HepG2 (cell line): Measurements from ENCODE around the gene CDH2. TPM values are rescaled to one million over a fixed set of nuclear protein-coding genes. Genes with fewer than 3 reads are reported as not detected.

Experiments used
- ARNT2 ChIP-seq: sonication (generic); formaldehyde crosslinking; IDR thresholded peaks from 2 replicates; pipeline ENCODE4 v1.8.0; 2022; ENCODE audit warnings: mild to moderate bottlenecking, low read depth, missing genetic modification reagents, moderate library complexity
- BCL6 ChIP-seq: IDR thresholded peaks from 2 replicates; pipeline ENCODE4 v1.6.1; 2016; ENCODE audit warnings: missing genetic modification reagents, missing compliant biosample characterization
- BRD4 ChIP-seq: sonication (generic); formaldehyde crosslinking; IDR thresholded peaks from 2 replicates; pipeline ENCODE4 v1.4.0; 2020; ENCODE audit warnings: missing genetic modification reagents
- DMAP1 ChIP-seq: IDR thresholded peaks from 2 replicates; pipeline ENCODE4 v1.6.1; 2016
- HDAC1 ChIP-seq: sonication (generic); formaldehyde crosslinking; IDR thresholded peaks from 2 replicates; pipeline ENCODE4 v1.5.1; 2020; ENCODE audit warnings: mild to moderate bottlenecking, missing genetic modification reagents
- HOXA9 ChIP-seq: sonication (generic); formaldehyde crosslinking; IDR thresholded peaks from 2 replicates; pipeline ENCODE4 v1.8.1; 2022; ENCODE audit warnings: missing genetic modification reagents, mild to moderate bottlenecking, moderate library complexity, borderline replicate concordance
- THAP8 ChIP-seq: sonication (generic); formaldehyde crosslinking; IDR thresholded peaks from 2 replicates; pipeline ENCODE4 v1.5.1; 2020; ENCODE audit warnings: missing genetic modification reagents, mild to moderate bottlenecking, borderline replicate concordance
- YY1 ChIP-seq: IDR thresholded peaks from 2 replicates; pipeline ENCODE4 v1.6.1; 2011; ENCODE audit warnings: low read length, low read depth, moderate library complexity, mild to moderate bottlenecking; ENCODE audit not compliant: insufficient read depth, insufficient replicate concordance
- ZNF646 ChIP-seq: sonication (generic); formaldehyde crosslinking; IDR thresholded peaks from 2 replicates; pipeline ENCODE4 v1.9.0; 2021; ENCODE audit warnings: mild to moderate bottlenecking, missing genetic modification reagents
- polyA plus RNA-seq, 8 experiments: library from polyadenylated mRNA; depleted of rRNA in 3 of 8; stranded (reverse) in 7 of 8; unstranded in 1 of 8; fragments of >200 nt; fragmentation: Illumina TruSeq in 4 of 8; extraction: Trizol in 4 of 8; gene quantifications; 2 replicates each; pipeline versions ENCODE4 v1.2.1 to v1.2.3, GENCODE V29; 2011 to 2016; ENCODE audit warnings: low read depth in 4 of 8, missing spikeins in 1 of 8, mixed read lengths in 1 of 8; ENCODE audit not compliant: insufficient read depth in 1 of 8
- total RNA-seq, 5 experiments: library from RNA; depleted of rRNA; stranded (reverse); fragments of >200 nt; fragmentation: Illumina TruSeq; extraction: Trizol; gene quantifications; 2 replicates each; pipeline ENCODE4 v1.2.3, GENCODE V29; 2016; ENCODE audit warnings: low read depth in 1 of 5

The CDH2 gene
- total and polyA plus RNA-seq, 2 of the 13 experiments (the other 11 are each of a cell fraction or from before 2014, with no cell fraction given): 18.6 to 36.1 TPM

GRCh38 chr18:28177828-28178635 lies 1.1 kb upstream of the CDH2 start (continued):
- TF ChIP-seq ARNT2 (CRISPR knock-in tag) (0 out of 2 replicates have a peak, but pooled peaks have one; percentile 36), DMAP1 (CRISPR knock-in tag) (no peak), YY1 (no peak), HOXA9 (no peak), HDAC1 (peak; percentile 46), BCL6 (0 out of 2 replicates have a peak, but pooled peaks have one; percentile 26), THAP8 (CRISPR knock-in tag) (no peak), ZNF646 (CRISPR knock-in tag) (no peak), BRD4 (CRISPR knock-in tag) (no peak)
